ENCODE results near the gene RGS3. TPM values are rescaled to one million over a fixed set of nuclear protein-coding genes. Genes with fewer than 3 reads are reported as not detected.

Gene RGS3
- polyA plus RNA-seq, 3 donors, result 20.8 to 77.2 (median 56.6) TPM

DNA sequence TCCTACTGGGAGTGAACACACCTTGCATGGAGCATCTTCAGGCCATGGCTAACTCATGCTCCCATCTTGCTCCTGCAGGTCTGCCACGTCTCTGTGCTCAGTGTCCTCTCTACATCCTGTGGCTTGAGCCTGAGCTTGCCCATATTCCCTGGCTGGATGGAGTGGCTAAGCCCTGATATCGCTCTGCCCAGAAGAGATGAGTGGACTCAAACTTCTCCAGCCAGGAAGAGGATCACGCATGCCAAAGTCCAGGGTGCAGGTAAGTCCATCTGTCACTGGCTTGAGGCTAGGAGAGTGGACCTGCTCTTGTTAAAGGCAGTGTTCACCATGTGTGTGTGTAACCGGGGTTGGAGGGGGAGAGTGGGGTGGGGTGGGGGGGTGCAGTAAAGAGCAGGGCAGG lies 1.6 kb upstream of the RGS3 start:
- no peak overlapping the region for H3K27ac ChIP-seq (ENCODE audit: low read depth, low read length)
- WGBS, 3 donors, result 91 to 98% (median 96%) methylated on average over 4 of the region's 4 CpGs

DNA sequence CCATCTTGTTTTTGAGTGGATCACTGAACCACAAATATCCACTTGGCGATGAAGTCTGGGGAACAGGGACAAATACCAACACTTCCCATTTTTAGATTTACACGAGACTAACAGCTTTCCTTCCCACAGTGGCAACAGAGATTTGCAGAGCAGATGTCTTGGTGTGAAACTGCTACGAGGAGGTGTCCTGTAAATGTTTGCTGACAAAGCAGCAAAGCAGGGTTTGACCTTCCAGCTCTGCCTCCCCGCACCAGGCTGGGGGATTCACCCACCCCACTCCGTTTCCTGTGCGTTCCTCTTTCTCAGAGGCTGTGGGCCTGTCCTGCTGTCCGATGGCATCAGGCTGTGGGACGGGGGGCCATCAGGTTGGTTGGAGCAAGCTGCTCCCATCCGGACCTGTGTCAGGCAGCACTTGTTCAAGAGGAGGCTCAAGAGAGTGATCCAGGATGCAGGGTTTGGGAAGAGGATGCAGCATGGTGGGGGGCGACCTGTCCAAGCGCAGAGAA lies 693 bp upstream of the RGS3 start:
- H3K27ac ChIP-seq (ENCODE audit: low read depth, low read length), result no peak overlapping the region

DNA sequence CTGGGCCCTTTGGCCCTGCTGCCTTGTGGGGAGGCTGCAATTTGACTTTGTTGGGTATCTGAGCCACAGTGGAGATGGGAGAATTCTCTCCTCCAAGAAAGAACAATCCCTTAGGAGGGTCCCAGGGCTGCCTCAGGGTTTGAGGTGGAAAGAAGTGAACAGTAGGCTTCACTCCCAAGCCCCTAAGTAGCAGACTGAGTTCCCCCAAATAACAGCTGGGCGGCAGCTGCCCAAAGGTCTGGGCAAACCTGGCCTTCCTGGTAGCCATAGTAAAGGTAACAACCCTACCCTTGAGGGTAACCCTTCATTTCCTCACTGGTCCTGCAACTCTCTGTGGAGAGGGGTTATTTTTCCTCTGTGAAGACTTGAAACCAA lies 746 bp downstream of the RGS3 start:
- no peak overlapping the region for H3K27ac ChIP-seq (ENCODE audit: low read depth, low read length)
- WGBS, 3 donors, result 31 to 93% (median 82%) methylated on average over 1 of the region's 1 CpG

More for the DNA sequence above, 693 bp upstream of the RGS3 start:
- WGBS, 3 donors, result 84 to 90% (median 87%) methylated on average over 11 of the region's 11 CpGs

DNA sequence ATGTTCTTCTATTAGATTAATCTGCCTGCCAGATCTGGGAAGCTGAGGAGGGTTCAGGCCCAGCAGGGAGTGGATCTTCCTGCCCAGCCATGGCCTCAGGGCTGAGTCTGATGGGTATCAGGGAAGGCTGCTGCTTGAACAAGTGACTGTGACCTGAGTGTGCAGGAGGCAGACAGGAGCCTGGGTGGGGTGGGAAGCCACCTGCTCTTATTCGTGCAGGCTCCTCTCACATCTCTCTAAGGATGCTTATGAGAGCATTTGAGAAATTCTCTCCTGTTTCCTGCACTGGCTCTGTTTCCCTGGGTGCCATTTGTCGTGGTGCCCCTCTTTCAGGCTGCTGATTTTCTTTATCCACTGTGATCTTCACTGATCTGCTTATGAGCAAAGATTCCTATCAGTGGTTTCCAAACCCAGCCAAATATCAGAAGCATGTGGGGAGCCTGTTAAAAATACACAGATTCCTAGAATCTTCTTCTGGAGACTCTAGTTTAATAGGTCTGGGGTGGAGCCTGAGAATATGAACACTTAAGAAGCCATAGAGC lies 2.1 kb downstream of the RGS3 start:
- H3K27ac ChIP-seq (ENCODE audit: low read depth, low read length), result no peak overlapping the region
- 49 to 90% (median 90%) methylated on average over 2 of the region's 2 CpGs for WGBS, 3 donors

DNA sequence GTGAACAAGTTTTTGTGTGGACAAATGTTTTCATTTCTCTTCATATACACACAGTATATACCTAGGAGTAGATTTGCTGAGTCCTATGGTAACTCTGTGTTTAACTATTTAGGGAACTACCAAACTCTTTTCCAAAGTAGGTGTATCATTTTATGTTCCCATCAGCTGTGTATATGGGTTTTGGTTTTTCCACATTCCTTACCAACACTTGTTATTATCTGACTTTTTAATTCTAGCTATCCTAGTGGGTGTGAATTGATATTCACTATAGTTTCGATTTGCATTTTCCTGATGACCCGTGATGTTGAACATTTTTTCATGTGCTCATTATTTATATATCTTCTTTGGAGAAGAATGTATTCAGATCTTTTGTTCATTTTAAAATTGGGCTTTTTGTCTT lies 3.7 kb downstream of the RGS3 start:
- WGBS, 3 donors, result 96 to 100% (median 96%) methylated on average over 2 of the region's 2 CpGs
- no peak overlapping the region for H3K27ac ChIP-seq (ENCODE audit: low read depth, low read length)

DNA sequence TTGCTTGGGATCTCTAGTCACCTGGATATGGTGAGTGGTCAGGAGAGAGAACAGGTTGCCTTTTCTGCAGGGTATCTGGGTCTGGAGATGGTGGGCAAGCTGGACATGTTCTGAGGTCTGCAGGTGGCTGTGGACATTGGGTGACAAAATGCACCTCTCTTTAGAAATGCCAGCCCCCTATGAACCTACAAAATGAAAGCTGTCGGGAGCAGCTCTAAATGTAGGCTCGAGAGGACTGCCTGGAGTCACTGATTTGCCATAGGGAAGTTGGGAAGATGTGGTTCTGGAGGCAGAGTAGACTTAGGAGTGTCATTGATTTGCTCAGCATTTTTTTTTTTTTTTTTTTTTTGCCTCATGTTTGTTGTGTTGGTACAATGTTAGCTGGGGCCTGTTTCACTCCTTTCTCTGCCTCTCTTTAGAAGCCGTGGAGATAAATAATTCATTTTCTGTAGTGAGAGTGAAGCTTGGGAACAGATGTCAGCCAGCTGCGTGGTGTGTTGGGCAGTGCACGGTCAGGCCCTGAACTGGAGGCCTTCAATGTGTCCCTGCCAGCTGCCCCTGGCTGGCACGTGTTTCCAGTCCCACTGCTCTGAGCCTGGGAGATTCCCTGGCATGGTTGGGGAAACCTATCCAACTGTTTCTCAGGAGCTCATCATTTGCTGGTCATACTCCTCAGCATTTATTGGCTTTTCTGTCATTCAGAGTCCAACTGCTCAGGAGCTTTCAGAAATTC lies 5.4 kb downstream of the RGS3 start:
- no peak overlapping the region for H3K27ac ChIP-seq (ENCODE audit: low read depth, low read length)
- WGBS, 3 donors, result 40 to 82% (median 82%) methylated on average over 6 of the region's 6 CpGs

DNA sequence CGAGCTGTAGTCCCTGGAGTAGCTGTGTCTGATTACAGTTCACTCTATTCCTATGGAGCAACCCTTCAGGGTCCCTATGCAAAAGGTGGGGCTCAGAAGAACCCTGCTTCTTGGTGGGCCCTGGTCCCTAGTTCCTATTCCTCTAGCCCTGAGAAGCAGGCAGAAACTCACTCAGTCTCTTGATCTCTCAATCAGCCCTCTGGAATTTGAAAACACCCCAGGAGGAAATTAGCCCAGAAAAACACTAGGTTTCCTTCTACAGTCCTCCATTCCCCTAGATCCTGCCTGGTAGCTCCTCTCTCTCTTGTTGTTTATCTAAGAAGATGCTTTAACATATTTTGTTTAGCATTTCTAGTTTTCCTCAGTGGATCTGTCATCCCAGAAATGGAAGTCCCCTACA lies 7.6 kb downstream of the RGS3 start:
- 79 to 94% (median 84%) methylated on average over 1 of the region's 1 CpG for WGBS, 3 donors
- H3K27ac ChIP-seq (ENCODE audit: low read depth, low read length), result no peak overlapping the region

DNA sequence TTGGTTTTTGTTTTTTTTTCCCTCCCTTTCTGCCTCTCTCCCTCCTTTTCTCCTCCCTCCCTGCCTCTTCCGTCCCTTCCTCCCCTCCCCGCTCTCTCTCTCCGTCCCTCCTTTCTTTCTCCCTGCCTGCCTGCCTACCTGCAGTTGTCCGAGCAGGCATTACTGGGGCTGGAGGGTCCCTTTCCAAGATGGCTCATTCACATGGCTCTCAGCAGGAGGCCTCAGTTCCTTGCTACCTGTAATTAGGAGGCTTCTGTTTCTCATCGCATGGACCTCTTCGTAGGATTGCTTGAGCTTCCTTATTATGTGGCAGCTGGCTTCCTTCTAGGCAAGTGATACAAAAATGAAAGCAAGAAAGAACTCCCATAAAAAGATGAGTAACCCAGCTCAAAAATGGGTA lies 8.0 kb downstream of the RGS3 start:
- no peak overlapping the region for H3K27ac ChIP-seq (ENCODE audit: low read depth, low read length)
- 87 to 95% (median 91%) methylated on average over 6 of the region's 6 CpGs for WGBS, 3 donors

DNA sequence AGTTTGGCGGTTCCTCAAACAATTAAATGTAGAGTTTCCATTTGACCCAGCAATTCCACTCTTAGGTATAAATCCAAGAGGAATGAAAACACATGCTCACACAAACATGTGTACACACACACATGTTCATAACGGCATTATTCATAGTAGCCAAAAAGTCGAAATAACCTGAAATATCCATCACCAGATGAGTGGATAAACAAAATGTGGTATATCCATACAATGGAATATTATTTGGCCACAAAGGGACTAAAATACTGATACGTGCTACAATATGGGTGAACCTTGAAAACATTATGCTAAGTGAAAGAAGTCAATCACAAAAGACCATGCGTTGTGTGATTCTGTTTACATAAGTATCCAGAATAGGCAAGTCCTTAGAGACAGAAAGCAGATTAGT lies 8.7 kb downstream of the RGS3 start:
- 95 to 98% (median 96%) methylated on average over 5 of the region's 5 CpGs for WGBS, 3 donors
- H3K27ac ChIP-seq (ENCODE audit: low read depth, low read length), result no peak overlapping the region

DNA sequence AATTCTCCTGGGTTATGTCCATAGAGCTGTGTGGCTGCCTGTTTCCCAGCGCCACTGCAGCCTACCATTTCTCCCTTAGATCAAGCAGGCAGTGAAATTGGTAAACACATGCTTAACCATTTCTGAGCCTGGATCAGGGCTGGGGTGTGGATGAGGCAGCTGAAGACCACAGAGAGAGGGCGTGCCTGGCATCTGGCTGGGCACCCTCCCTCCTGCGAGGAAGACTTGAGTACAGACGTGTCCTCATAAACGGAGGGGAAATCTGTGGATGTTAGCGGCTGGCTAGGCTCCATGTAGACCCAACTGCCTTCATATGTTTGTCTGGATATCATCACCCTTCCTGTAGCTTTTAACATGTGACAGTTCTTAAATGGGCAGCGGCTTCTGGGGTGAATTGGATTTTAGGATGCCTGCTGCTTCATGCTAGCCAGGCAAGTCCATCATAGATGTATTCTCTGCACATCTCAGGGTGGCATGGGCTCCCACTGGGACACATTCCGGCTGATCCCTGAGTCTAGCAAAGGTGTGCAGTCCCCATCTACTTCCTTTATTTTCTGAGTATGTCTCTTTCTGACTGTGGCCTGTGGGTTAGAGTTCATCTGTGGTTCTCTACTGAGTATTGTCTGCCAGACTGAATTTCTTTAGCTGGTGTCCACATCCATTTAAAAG lies 11.0 kb downstream of the RGS3 start:
- no peak overlapping the region for H3K27ac ChIP-seq (ENCODE audit: low read depth, low read length)
- WGBS, 3 donors, result 76 to 84% (median 79%) methylated on average over 8 of the region's 8 CpGs

DNA sequence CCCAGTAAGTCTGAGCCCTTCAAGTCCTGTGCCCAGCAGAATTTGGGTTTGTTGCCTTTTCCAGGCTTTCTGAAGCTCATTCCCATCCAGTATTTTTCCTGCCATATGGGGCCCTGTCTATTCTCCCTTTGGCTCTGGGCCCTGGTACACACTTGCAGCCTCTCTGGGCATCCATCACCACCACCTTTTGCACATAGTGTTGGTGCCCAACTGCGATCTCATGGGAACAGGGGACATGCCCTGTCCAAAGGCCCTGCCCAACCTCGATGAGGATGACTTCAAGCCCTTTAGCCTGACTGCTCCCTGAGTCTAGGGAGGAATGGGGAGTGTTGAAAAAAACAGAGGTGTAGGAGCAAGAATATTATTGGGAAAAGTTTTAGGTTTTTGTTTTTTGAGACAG lies 11.5 kb downstream of the RGS3 start:
- H3K27ac ChIP-seq (ENCODE audit: low read depth, low read length), result no peak overlapping the region
- WGBS, 3 donors, result 89 to 94% (median 89%) methylated on average over 2 of the region's 2 CpGs

DNA sequence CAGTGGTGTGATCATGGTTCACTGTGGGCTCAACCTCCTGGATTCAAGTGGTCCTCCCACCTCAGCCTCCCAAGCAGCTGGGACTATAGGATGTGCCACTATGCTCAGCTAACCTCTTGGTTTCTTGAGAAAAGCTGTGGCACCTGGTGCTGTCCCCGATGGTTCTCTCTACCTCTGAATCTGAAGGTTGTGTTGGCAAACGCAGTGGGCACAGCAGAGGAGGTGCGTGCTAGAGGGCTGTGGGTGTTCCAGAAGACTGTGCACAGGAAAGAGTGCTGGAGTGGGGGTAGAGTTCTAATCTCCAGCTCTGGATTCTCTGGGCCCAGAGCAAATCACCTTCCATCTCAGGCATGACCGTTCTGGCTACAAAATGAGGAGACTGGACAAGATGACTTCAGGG lies 12.5 kb downstream of the RGS3 start:
- WGBS, 3 donors, result 92 to 97% (median 95%) methylated on average over 4 of the region's 4 CpGs
- no peak overlapping the region for H3K27ac ChIP-seq (ENCODE audit: low read depth, low read length)

DNA sequence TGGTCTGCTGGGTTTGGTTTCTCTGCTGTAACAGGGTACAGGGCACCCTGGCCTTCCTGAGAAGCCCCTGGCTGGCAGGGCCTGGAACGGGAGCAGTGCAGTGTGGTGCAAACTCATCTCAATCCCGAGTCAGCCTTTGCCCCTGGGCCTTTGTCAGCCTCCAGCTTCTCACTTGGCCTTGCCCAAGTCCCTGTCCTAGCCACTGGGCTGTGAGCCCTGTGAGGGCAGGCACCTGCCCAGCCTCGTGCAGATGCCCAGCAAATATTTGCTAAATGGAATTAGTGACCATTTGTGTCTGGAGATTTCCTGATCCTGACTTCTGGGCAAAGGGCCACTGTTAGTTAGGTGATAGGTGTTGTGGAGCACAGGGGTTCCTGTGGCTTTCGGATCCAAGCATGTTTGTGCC lies 13.0 kb downstream of the RGS3 start:
- H3K27ac ChIP-seq (ENCODE audit: low read depth, low read length), result no peak overlapping the region
- 62 to 86% (median 80%) methylated on average over 4 of the region's 4 CpGs for WGBS, 3 donors

DNA sequence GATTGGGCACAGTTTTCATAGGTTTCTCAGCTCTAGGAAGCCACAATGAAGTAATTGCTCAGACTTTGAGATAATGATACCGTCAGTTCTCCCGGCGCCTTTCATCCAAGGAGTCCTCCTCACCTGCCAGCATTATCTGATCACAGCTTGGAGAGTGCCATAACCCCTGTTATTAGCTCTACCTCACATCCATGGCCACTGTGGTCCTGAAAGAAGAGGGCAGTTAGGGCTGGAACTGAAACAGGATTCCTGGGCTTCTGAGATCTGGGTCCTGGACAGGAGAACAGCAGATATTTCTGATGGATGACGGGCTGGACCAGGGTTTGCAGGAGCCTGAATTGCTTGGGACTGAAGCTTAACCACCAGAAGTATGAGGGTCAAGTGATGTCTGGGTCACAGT lies 13.5 kb downstream of the RGS3 start:
- H3K27ac ChIP-seq (ENCODE audit: low read depth, low read length), result no peak overlapping the region
- 76 to 97% (median 97%) methylated on average over 4 of the region's 4 CpGs for WGBS, 3 donors

DNA sequence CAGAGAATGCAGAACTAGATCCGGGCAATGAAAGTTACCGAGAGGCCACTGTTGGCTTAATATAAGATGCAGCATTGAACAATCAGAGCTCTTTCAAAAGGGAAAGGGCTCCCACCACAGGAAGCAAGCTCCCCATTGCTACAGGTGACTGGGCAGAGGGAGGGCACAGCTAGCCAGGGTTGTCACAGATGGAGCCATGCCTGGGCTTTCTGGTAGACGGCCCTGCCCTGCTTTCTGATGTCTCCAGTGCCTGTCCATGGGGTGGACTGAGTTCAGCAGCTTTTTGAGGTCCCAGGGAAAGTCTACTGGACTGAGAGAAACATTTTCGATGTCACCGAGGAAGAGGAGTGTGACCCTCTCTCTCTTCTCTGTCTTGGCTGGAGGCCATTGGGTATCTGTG lies 14.1 kb downstream of the RGS3 start:
- H3K27ac ChIP-seq (ENCODE audit: low read depth, low read length), result no peak overlapping the region
- WGBS, 3 donors, result 85 to 96% (median 91%) methylated on average over 5 of the region's 5 CpGs

DNA sequence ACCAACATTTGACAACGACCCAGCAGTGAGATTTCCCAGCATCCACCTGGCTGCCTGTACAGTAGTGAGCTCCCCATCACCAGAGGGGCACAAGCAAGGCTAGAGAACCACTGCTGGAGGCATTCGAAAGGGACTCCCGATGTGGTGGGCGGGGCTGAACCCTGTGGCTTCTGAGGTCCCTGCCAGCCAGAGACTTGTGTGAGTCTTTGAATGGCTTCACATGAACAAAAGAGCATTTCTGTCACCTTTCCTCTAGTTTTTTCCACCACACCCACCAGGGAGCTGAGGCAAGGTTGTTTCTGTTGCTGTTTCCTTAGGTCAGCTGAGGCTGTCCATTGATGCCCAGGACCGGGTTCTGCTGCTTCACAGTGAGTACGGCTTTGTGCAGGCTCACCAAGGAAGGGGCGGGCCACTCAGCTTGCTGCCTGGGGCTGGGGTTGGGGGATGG lies 15.7 kb downstream of the RGS3 start:
- WGBS, 3 donors, result 75 to 81% (median 79%) methylated on average over 7 of the region's 7 CpGs
- no peak overlapping the region for H3K27ac ChIP-seq (ENCODE audit: low read depth, low read length)

DNA sequence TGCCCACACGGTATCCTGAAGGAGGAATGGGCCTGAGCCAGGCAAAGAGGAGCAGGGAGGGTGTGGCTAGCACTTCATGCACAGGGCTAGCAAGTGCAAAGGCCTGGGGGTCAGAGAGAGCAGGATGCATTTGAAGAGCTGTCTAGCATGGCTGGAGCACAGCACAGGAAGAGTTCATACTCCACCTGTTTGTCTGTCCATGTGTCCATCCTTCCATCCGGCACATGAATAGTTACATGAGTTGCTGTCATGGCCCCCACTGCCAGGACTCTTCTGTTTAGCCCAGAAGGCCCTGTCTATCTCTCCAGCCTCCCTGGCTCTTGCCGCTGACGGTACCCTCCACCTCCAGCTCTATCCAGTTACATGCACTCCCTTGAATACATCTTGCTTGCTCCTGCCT lies 17.1 kb downstream of the RGS3 start:
- H3K27ac ChIP-seq (ENCODE audit: low read depth, low read length), result no peak overlapping the region
- 98 to 100% (median 99%) methylated on average over 4 of the region's 4 CpGs for WGBS, 3 donors

DNA sequence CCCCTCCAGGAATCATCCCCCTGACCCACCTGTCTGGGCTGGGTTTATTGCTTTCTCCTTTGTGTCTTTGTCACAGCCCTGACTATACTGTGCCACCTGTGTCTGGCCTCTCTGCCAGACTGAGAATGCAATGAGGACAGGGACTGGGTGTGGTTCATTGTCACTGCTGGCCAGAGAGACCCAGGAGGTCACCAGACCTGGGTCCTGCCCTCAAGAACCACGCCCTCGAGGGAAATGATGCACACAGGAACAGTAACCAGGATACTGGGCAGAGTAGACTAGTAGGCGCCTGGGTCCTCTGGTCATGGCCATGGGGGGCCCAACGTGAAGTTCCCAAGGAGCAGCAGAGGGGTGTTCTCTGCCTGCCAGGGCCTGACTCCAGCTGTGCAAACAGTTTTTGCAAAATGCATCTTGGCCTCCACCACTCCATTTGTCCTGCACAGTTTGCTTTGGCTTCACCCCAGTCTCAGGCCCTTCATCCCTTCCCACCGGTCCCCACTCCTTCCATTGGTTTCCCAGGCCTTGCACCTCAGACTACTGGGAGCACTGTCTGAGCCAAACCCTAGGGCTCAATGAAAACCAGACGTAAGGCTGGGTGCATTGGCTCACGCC lies 17.8 kb downstream of the RGS3 start:
- H3K27ac ChIP-seq (ENCODE audit: low read depth, low read length), result no peak overlapping the region
- WGBS, 3 donors, result 63 to 91% (median 84%) methylated on average over 7 of the region's 7 CpGs

DNA sequence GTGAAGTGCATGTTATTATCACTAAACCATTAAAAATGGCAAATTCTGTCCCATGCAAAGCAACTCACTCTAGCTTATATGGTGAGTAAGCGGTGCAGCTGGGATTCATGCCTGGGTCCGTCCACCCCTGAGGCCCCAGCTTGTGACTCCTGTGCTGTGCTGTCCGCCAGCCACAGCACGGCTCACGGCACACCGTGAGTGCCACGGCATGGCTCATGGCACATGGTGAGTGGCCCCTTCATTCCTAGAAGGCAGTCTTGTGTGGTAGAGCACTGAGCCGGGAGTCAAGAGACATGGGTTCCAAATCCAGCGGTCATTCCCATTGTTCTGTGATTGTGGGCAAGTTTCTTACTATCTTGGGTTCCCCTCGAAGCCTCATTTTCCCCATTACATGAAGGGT lies 18.8 kb downstream of the RGS3 start:
- WGBS, 3 donors, result 94 to 97% (median 96%) methylated on average over 10 of the region's 10 CpGs
- H3K27ac ChIP-seq (ENCODE audit: low read depth, low read length), result no peak overlapping the region
